Measurements from ENCODE around the gene CLOCK.

DNA sequence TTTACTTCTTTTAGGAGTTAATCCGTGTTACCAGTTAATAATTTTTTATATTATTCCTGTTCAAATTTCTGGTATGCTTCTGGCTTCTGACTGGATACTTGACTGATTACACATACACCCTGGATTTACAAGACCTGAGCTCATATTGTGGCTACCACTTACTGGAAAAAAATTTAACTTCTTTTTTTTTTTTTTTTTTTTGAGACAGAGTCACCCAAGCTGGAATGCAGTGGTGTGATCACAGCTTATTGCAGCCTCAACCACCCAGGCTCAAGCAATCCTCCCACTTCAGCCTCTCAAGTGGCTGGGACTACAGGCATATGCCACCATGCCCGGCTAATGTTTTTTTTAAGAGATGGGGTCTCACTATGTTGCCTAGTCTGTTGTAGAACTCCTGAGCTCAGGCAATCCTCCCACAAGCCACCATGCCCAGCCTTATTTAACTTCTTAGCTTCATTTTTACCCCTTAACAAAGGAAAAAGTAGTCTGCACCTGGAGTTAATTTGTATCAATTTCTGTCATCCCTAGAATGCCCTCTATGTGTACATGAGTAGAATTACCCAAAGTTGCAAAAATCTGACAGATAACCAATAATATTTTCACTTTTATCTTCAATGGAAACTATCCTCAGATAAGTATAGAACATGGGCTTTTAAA is 100.7 kb downstream of the CLOCK start:
- no peak for TF ChIP-seq CTCF (IDR thresholded peaks at IDR 0.05)
- TF ChIP-seq POLR2A (IDR thresholded peaks at IDR 0.05) = no peak
